ENCODE data around the gene PSMG1. TPM values are rescaled to one million over a fixed set of nuclear protein-coding genes. Genes with fewer than 3 reads are reported as not detected.
"Not testable (repeated sequence)": the region's sequence is repeated elsewhere in the genome, so short reads cannot be mapped to it uniquely, and the experiment has no call there.

PSMG1 gene
- total and polyA plus RNA-seq, 5 experiments from 2014 or later, result 10.7 to 39.0 (median 27.3) TPM

GRCh38 chr21:39173716-39174680 lies 9.3 kb downstream of the PSMG1 start:
- Mint-ChIP-seq H3K4me1 (peaks cover 0 to 7% (median 4%) of the 10 kb centered on the region in 4 donors), H3K27ac (peak overlapping the region in 2 of 10 donors; percentile 45 to 57), H3K4me3 (no peak overlapping the region), H3K36me3 (peaks cover 0 to 52% (median 17%) of the 10 kb centered on the region in 3 donors), H3K9me3 (no peaks in the 10 kb centered on the region), H3K27me3 (no peaks in the 10 kb centered on the region)
- DNase-seq, result no peak
- ATAC-seq, result no peak
- POLR2A ChIA-PET, result no interaction called here

- peaks cover 7 to 31% (median 13%) of the 10 kb centered on the region in 3 donors for H3K36me3 Mint-ChIP-seq
- H3K4me3 Mint-ChIP-seq, result no peak overlapping the region
- DNase-seq (no peak), ATAC-seq (no peak)
- POLR2A ChIA-PET, result no interaction called here
- H3K27me3 Mint-ChIP-seq, result peaks cover 0 to 2% (median 0%) of the 10 kb centered on the region in 5 donors
- H3K4me1 Mint-ChIP-seq, result peaks cover 0 to 3% (median 0%) of the 10 kb centered on the region in 4 donors
- no peak overlapping the region for H3K27ac Mint-ChIP-seq
- peaks cover 0 to 12% (median 3%) of the 10 kb centered on the region in 9 donors for H3K9me3 Mint-ChIP-seq
These were observed 13.3 kb downstream of the PSMG1 start for GRCh38 chr21:39169906-39170305.

GRCh38 chr21:39168800-39169199 lies 14.5 kb downstream of the PSMG1 start:
- peak overlapping the region in 1 of 10 donors; percentile 52 for H3K27ac Mint-ChIP-seq
- no peak overlapping the region for H3K4me3 Mint-ChIP-seq
- DNase-seq (no peak), ATAC-seq (no peak)
- peaks cover 2 to 23% (median 9%) of the 10 kb centered on the region in 9 donors for H3K9me3 Mint-ChIP-seq
- H3K4me1 Mint-ChIP-seq, result peaks cover 0 to 3% (median 0%) of the 10 kb centered on the region in 4 donors
- POLR2A ChIA-PET, result no interaction called here
- peaks cover 0 to 2% (median under 1%) of the 10 kb centered on the region in 5 donors for H3K27me3 Mint-ChIP-seq
- H3K36me3 Mint-ChIP-seq, result peaks cover 17 to 22% (median 18%) of the 10 kb centered on the region in 3 donors

GRCh38 chr21:39164523-39164922 lies 18.7 kb downstream of the PSMG1 start:
- H3K4me1 Mint-ChIP-seq, result peaks cover 0 to 1% (median 0%) of the 10 kb centered on the region in 4 donors
- POLR2A ChIA-PET, result no interaction called here
- peaks cover 2 to 30% (median 14%) of the 10 kb centered on the region in 9 donors for H3K9me3 Mint-ChIP-seq
- no peak overlapping the region for H3K4me3 Mint-ChIP-seq
- no peak overlapping the region for H3K27ac Mint-ChIP-seq
- H3K27me3 Mint-ChIP-seq, result peaks cover 0 to 11% (median 5%) of the 10 kb centered on the region in 5 donors
- peaks cover 5 to 22% (median 10%) of the 10 kb centered on the region in 3 donors for H3K36me3 Mint-ChIP-seq
- no peak for DNase-seq
- no peak for ATAC-seq

- Mint-ChIP-seq H3K4me3 (no peak overlapping the region), H3K27me3 (peaks cover 0 to 11% (median 5%) of the 10 kb centered on the region in 5 donors), H3K4me1 (no peaks in the 10 kb centered on the region), H3K27ac (no peak overlapping the region), H3K9me3 (peaks cover 2 to 26% (median 14%) of the 10 kb centered on the region in 9 donors), H3K36me3 (peaks cover 2 to 22% (median 10%) of the 10 kb centered on the region in 3 donors)
- ATAC-seq (no peak), DNase-seq (no peak)
- POLR2A ChIA-PET, result no interaction called here
These were observed 22.2 kb downstream of the PSMG1 start for GRCh38 chr21:39161064-39161463.

GRCh38 chr21:39159342-39160063 lies 23.7 kb downstream of the PSMG1 start:
- DNase-seq (no peak), ATAC-seq (no peak)
- Mint-ChIP-seq H3K4me1 (no peaks in the 10 kb centered on the region), H3K27ac (no peak overlapping the region), H3K27me3 (peaks cover 0 to 11% (median 5%) of the 10 kb centered on the region in 5 donors), H3K9me3 (peaks cover under 1 to 14% (median 10%) of the 10 kb centered on the region in 9 donors), H3K4me3 (no peak overlapping the region), H3K36me3 (peaks cover 2 to 11% (median 7%) of the 10 kb centered on the region in 3 donors)
- POLR2A ChIA-PET, result no interaction called here

GRCh38 chr21:39157241-39157640 lies 26.0 kb downstream of the PSMG1 start:
- H3K36me3 Mint-ChIP-seq, ATAC-seq, H3K4me3 Mint-ChIP-seq, POLR2A ChIA-PET, H3K27ac Mint-ChIP-seq, H3K4me1 Mint-ChIP-seq, H3K9me3 Mint-ChIP-seq, DNase-seq, H3K27me3 Mint-ChIP-seq: not testable (repeated sequence)

GRCh38 chr21:39156024-39156423 lies 27.2 kb downstream of the PSMG1 start:
- DNase-seq (no peak), ATAC-seq (no peak)
- H3K36me3 Mint-ChIP-seq, result peaks cover 0 to 2% (median 0%) of the 10 kb centered on the region in 3 donors
- H3K27me3 Mint-ChIP-seq, result peaks cover 0 to 3% (median 2%) of the 10 kb centered on the region in 5 donors
- no peaks in the 10 kb centered on the region for H3K4me1 Mint-ChIP-seq
- POLR2A ChIA-PET, result no interaction called here
- H3K9me3 Mint-ChIP-seq, result no peaks in the 10 kb centered on the region
- H3K4me3 Mint-ChIP-seq, result no peak overlapping the region
- no peak overlapping the region for H3K27ac Mint-ChIP-seq

GRCh38 chr21:39155578-39155977 lies 27.7 kb downstream of the PSMG1 start:
- H3K4me1 Mint-ChIP-seq, result no peaks in the 10 kb centered on the region
- H3K27me3 Mint-ChIP-seq, result peaks cover 0 to 5% (median 2%) of the 10 kb centered on the region in 5 donors
- DNase-seq (no peak), ATAC-seq (no peak)
- H3K9me3 Mint-ChIP-seq, result no peaks in the 10 kb centered on the region
- no peak overlapping the region for H3K4me3 Mint-ChIP-seq
- POLR2A ChIA-PET, result no interaction called here
- no peak overlapping the region for H3K27ac Mint-ChIP-seq
- H3K36me3 Mint-ChIP-seq, result peaks cover 0 to 2% (median 0%) of the 10 kb centered on the region in 3 donors

GRCh38 chr21:39153842-39154241 lies 29.4 kb downstream of the PSMG1 start:
- Mint-ChIP-seq H3K4me3 (no peak overlapping the region), H3K27me3 (peaks cover 2 to 10% (median 3%) of the 10 kb centered on the region in 5 donors), H3K36me3 (peaks cover 0 to 2% (median 0%) of the 10 kb centered on the region in 3 donors), H3K27ac (no peak overlapping the region), H3K9me3 (no peaks in the 10 kb centered on the region), H3K4me1 (no peaks in the 10 kb centered on the region)
- DNase-seq, result no peak
- no peak for ATAC-seq
- POLR2A ChIA-PET, result no interaction called here

GRCh38 chr21:39153373-39153772 lies 29.9 kb downstream of the PSMG1 start:
- Mint-ChIP-seq H3K4me1 (no peaks in the 10 kb centered on the region), H3K27ac (peak overlapping the region in 1 of 10 donors; percentile 19), H3K9me3 (no peaks in the 10 kb centered on the region), H3K36me3 (peaks cover 0 to 2% (median 0%) of the 10 kb centered on the region in 3 donors), H3K27me3 (peaks cover 2 to 10% (median 3%) of the 10 kb centered on the region in 5 donors), H3K4me3 (no peak overlapping the region)
- POLR2A ChIA-PET, result no interaction called here
- ATAC-seq (no peak), DNase-seq (no peak)

GRCh38 chr21:39152271-39152670 lies 31.0 kb downstream of the PSMG1 start:
- H3K9me3 Mint-ChIP-seq, result no peaks in the 10 kb centered on the region
- no peaks in the 10 kb centered on the region for H3K4me1 Mint-ChIP-seq
- DNase-seq, result no peak
- peaks cover 0 to 2% (median 0%) of the 10 kb centered on the region in 3 donors for H3K36me3 Mint-ChIP-seq
- peaks cover 2 to 10% (median 3%) of the 10 kb centered on the region in 5 donors for H3K27me3 Mint-ChIP-seq
- POLR2A ChIA-PET, result no interaction called here
- H3K27ac Mint-ChIP-seq, result no peak overlapping the region
- no peak for ATAC-seq
- H3K4me3 Mint-ChIP-seq, result no peak overlapping the region

- H3K4me3 Mint-ChIP-seq, result no peak overlapping the region
- H3K27ac Mint-ChIP-seq, result no peak overlapping the region
- H3K9me3 Mint-ChIP-seq, result no peaks in the 10 kb centered on the region
- no peak for ATAC-seq
- H3K36me3 Mint-ChIP-seq, result no peaks in the 10 kb centered on the region
- peaks cover 2 to 10% (median 3%) of the 10 kb centered on the region in 5 donors for H3K27me3 Mint-ChIP-seq
- POLR2A ChIA-PET, result no interaction called here
- no peak for DNase-seq
- no peaks in the 10 kb centered on the region for H3K4me1 Mint-ChIP-seq
These were observed 32.4 kb downstream of the PSMG1 start for GRCh38 chr21:39150877-39151276.
